Keratinocyte (primary cell): Measurements from ENCODE around the gene SLC25A21. TPM values are rescaled to one million over a fixed set of nuclear protein-coding genes. Genes with fewer than 3 reads are reported as not detected.

Source experiments
- DNase-seq: peaks from one replicate; pipeline ENCODE4 v3.0.0-alpha.2; 2011; ENCODE audit warnings: low read depth, missing footprints, low spot score
- FAIRE-seq: peaks from 2 replicates; lab custom pipeline; 2011; peaks lifted over from hg19 to GRCh38; lab: Jason Lieb, UNC
- H2AFZ ChIP-seq: 2 replicates; pipeline ENCODE4 v1.6.0; 2012; ENCODE audit warnings: low read length, control low read depth, inconsistent platforms; ENCODE audit not compliant: control insufficient read depth
- H3K27ac ChIP-seq: 2 replicates; pipeline ENCODE4 v1.5.1; 2011; ENCODE audit warnings: low read length; ENCODE audit not compliant: control insufficient read depth, insufficient read depth
- H3K27me3 ChIP-seq: 3 replicates; pipeline ENCODE4 v1.6.0; 2011; ENCODE audit warnings: low read length; ENCODE audit not compliant: control insufficient read depth, insufficient read depth; ENCODE audit errors: extremely low read depth
- H3K36me3 ChIP-seq, 2 experiments: 2 replicates in 1 of 2; 3 replicates in 1 of 2; pipeline ENCODE4 v1.5.1; 2011; ENCODE audit warnings: low read length in 2 of 2, mild to moderate bottlenecking in 1 of 2; ENCODE audit not compliant: control insufficient read depth in 2 of 2, insufficient read depth in 2 of 2; ENCODE audit errors: extremely low read depth in 1 of 2
- H3K4me1 ChIP-seq: 3 replicates; pipeline ENCODE4 v1.5.1; 2011; ENCODE audit warnings: low read length; ENCODE audit not compliant: control insufficient read depth, insufficient read depth; ENCODE audit errors: extremely low read depth
- H3K4me2 ChIP-seq: 3 replicates; pipeline ENCODE4 v1.6.0; 2011; ENCODE audit warnings: low read depth, low read length; ENCODE audit not compliant: control insufficient read depth, insufficient read depth; ENCODE audit errors: extremely low read depth
- H3K4me3 ChIP-seq, 3 experiments: fragments of 200-600 bp in 1 of 3; sonication (generic) in 1 of 3; 2 replicates in 2 of 3; 3 replicates in 1 of 3; pipeline ENCODE4 v1.5.1; 2011 to 2016; ENCODE audit warnings: low read length in 3 of 3, mild to moderate bottlenecking in 3 of 3, control low read depth in 2 of 3, inconsistent platforms in 1 of 3, low read depth in 1 of 3, mixed read lengths in 1 of 3, mixed run types in 1 of 3, moderate library complexity in 1 of 3; ENCODE audit not compliant: control insufficient read depth in 2 of 3, insufficient read depth in 2 of 3; ENCODE audit errors: extremely low read depth in 1 of 3
- H3K79me2 ChIP-seq: 2 replicates; pipeline ENCODE4 v1.6.0; 2012; ENCODE audit warnings: low read length; ENCODE audit not compliant: control insufficient read depth, insufficient read depth
- H3K9ac ChIP-seq: 3 replicates; pipeline ENCODE4 v1.6.0; 2011; ENCODE audit warnings: low read length; ENCODE audit not compliant: control insufficient read depth, insufficient read depth; ENCODE audit errors: extremely low read depth
- H3K9me1 ChIP-seq: 3 replicates; pipeline ENCODE4 v1.6.0; 2011; ENCODE audit warnings: low read length; ENCODE audit not compliant: control insufficient read depth, insufficient read depth; ENCODE audit errors: extremely low read depth
- H3K9me3 ChIP-seq: 2 replicates; pipeline ENCODE4 v1.5.1; 2012; ENCODE audit warnings: low read depth, low read length; ENCODE audit not compliant: control insufficient read depth
- H4K20me1 ChIP-seq: 3 replicates; pipeline ENCODE4 v1.6.0; 2011; ENCODE audit warnings: low read length; ENCODE audit not compliant: control insufficient read depth, insufficient read depth; ENCODE audit errors: extremely low read depth
- EZH2 ChIP-seq: IDR thresholded peaks from one replicate; pipeline ENCODE4 v1.6.1; 2012; ENCODE audit warnings: inconsistent platforms, mild to moderate bottlenecking, low read length, moderate library complexity
- dilution Hi-C: fragments of 300-500 bp; cut with MboI; formaldehyde crosslinking; loops from one replicate; pipeline ENCODE4 v1.7.0; 2020; ENCODE audit warnings: low sequenced_read_pairs; ENCODE audit not compliant: extremely low pct_ligation_motif_present
- polyA plus RNA-seq, 5 experiments: library from polyadenylated mRNA; depleted of rRNA in 3 of 5; stranded (reverse) in 3 of 5; stranded (forward) in 1 of 5; unstranded in 1 of 5; fragments of >200 nt; gene quantifications; 1 replicate in 1 of 5; 2 replicates in 3 of 5; 3 replicates in 1 of 5; pipeline versions ENCODE4 v1.2.1 to v1.2.3, GENCODE V29; 2011 to 2012; ENCODE audit warnings: missing spikeins in 2 of 5, low read depth in 1 of 5, low replicate concordance in 1 of 5
- TF ChIP-seq, protein P1 (sequence below), 3 experiments: IDR thresholded peaks in 1 of 3; conservative IDR thresholded peaks in 1 of 3; optimal IDR thresholded peaks in 1 of 3; 2 replicates in 2 of 3; 3 replicates in 1 of 3; pipeline versions ENCODE3 to v1.5.1; 2011; ENCODE audit warnings: low read length in 3 of 3, mild to moderate bottlenecking in 3 of 3, moderate library complexity in 2 of 3, control low read depth in 1 of 3, inconsistent platforms in 1 of 3; ENCODE audit not compliant: insufficient read depth in 2 of 3; ENCODE audit errors: extremely low read depth in 1 of 3

Gene SLC25A21
- polyA plus RNA-seq, 1 donor (not counting 4 experiments of a cell fraction or from before 2014, with no cell fraction given): 0.66 TPM

DNA sequence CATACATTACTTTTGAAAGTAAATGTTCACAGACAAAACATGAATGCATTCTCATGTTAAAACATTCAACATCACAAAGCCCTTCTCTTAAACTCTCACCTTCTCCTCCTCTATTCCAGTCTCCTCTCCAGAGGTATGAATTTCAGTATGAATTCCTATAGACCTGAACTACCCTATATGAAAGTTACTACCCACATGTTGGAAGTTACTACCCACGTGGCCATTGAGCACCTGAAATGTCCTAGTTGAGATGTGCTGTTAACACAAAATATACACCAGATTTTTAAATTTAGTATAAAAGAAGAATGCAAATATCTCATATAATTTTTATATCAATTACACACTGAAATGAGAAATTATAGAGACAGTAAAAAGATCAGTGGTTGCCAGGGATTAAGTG lies 450.5 kb downstream of the SLC25A21 start:
- Histone ChIP-seq H3K27me3 (peaks cover 4% of the 10 kb centered on the region), H4K20me1 (no peaks in the 10 kb centered on the region), H3K4me2 (no peak overlapping the region), H3K9me3 (no peaks in the 10 kb centered on the region), H3K9ac (no peak overlapping the region), H3K27ac (no peak overlapping the region), H2AFZ (no peak overlapping the region), H3K4me3 (no peak overlapping the region), H3K4me1 (no peaks in the 10 kb centered on the region), H3K9me1 (no peaks in the 10 kb centered on the region), H3K79me2 (no peaks in the 10 kb centered on the region), H3K36me3 (no peaks in the 10 kb centered on the region)
- TF ChIP-seq EZH2: no peak
- TF ChIP-seq, protein P1, sequence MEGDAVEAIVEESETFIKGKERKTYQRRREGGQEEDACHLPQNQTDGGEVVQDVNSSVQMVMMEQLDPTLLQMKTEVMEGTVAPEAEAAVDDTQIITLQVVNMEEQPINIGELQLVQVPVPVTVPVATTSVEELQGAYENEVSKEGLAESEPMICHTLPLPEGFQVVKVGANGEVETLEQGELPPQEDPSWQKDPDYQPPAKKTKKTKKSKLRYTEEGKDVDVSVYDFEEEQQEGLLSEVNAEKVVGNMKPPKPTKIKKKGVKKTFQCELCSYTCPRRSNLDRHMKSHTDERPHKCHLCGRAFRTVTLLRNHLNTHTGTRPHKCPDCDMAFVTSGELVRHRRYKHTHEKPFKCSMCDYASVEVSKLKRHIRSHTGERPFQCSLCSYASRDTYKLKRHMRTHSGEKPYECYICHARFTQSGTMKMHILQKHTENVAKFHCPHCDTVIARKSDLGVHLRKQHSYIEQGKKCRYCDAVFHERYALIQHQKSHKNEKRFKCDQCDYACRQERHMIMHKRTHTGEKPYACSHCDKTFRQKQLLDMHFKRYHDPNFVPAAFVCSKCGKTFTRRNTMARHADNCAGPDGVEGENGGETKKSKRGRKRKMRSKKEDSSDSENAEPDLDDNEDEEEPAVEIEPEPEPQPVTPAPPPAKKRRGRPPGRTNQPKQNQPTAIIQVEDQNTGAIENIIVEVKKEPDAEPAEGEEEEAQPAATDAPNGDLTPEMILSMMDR (optimal IDR thresholded peaks at IDR 0.05 in 1 of 3, IDR thresholded peaks at IDR 0.05 in 1 of 3, conservative IDR thresholded peaks at IDR 0.05 in 1 of 3; ENCODE audit: extremely low read depth in 1 of 3, insufficient read depth in 2 of 3, low read length in 3 of 3): no peak
- dilution Hi-C loops: no loop called here
- DNase-seq (no peak), FAIRE-seq (no peak)

GRCh38 chr14:36720657-36721056 lies 451.7 kb downstream of the SLC25A21 start:
- no peak overlapping the region for H3K4me3 ChIP-seq
- dilution Hi-C loops: no loop called here
- no peak overlapping the region for H3K4me2 ChIP-seq
- peaks cover 4% of the 10 kb centered on the region for H3K27me3 ChIP-seq
- TF ChIP-seq, protein P1 (optimal IDR thresholded peaks at IDR 0.05 in 1 of 3, IDR thresholded peaks at IDR 0.05 in 1 of 3, conservative IDR thresholded peaks at IDR 0.05 in 1 of 3; ENCODE audit: extremely low read depth in 1 of 3, insufficient read depth in 2 of 3, low read length in 3 of 3): no peak
- TF ChIP-seq EZH2: no peak
- FAIRE-seq: no peak
- no peak for DNase-seq
- H3K36me3 ChIP-seq: no peaks in the 10 kb centered on the region
- H2AFZ ChIP-seq: no peak overlapping the region
- H3K9me1 ChIP-seq: no peaks in the 10 kb centered on the region
- H3K9me3 ChIP-seq: no peaks in the 10 kb centered on the region
- H4K20me1 ChIP-seq: no peaks in the 10 kb centered on the region
- H3K27ac ChIP-seq: no peak overlapping the region
- no peaks in the 10 kb centered on the region for H3K79me2 ChIP-seq
- no peaks in the 10 kb centered on the region for H3K4me1 ChIP-seq
- no peak overlapping the region for H3K9ac ChIP-seq
